ENCODE measurements around the gene CEMIP.

DNA sequence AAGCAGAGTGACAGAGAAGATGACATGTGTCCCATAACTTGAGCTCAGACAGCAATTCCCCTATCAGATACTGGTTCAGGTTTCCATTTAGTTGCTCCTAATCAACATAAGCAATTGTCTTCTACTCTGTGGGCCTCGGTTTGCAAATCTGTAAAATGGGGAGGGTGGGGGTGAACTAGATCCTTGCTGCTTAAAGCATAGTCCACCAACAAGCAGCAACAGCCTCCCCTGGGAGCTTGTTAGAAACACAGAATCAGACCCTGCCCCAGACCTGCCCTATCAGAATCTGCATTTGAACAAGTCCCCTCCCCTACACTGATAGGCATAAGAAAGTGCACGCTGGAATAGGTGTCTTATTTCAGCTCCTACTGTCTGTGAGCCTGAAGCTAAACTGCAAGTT is 87.8 kb downstream of the CEMIP start:
- TF ChIP-seq, protein P1, sequence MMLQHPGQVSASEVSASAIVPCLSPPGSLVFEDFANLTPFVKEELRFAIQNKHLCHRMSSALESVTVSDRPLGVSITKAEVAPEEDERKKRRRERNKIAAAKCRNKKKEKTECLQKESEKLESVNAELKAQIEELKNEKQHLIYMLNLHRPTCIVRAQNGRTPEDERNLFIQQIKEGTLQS (IDR thresholded peaks at IDR 0.05): no peak
- TF ChIP-seq, protein P2, sequence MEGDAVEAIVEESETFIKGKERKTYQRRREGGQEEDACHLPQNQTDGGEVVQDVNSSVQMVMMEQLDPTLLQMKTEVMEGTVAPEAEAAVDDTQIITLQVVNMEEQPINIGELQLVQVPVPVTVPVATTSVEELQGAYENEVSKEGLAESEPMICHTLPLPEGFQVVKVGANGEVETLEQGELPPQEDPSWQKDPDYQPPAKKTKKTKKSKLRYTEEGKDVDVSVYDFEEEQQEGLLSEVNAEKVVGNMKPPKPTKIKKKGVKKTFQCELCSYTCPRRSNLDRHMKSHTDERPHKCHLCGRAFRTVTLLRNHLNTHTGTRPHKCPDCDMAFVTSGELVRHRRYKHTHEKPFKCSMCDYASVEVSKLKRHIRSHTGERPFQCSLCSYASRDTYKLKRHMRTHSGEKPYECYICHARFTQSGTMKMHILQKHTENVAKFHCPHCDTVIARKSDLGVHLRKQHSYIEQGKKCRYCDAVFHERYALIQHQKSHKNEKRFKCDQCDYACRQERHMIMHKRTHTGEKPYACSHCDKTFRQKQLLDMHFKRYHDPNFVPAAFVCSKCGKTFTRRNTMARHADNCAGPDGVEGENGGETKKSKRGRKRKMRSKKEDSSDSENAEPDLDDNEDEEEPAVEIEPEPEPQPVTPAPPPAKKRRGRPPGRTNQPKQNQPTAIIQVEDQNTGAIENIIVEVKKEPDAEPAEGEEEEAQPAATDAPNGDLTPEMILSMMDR (IDR thresholded peaks at IDR 0.05 in 2 of 3, conservative IDR thresholded peaks at IDR 0.05 in 1 of 3; ENCODE audit: borderline replicate concordance in 1 of 3, insufficient read depth in 1 of 3, low read depth in 2 of 3, low read length in 2 of 3): no peak
- TF ChIP-seq EZH2 (IDR thresholded peaks at IDR 0.05): no peak
- no peak for TF ChIP-seq SIN3A (IDR thresholded peaks at IDR 0.05; ENCODE audit: low read depth)
- no peak for TF ChIP-seq RAD21 (IDR thresholded peaks at IDR 0.05; ENCODE audit: low read depth)

Measured in HCT116 (cell line).